ENCODE measurements around the gene RIOK2. TPM values are rescaled to one million over a fixed set of nuclear protein-coding genes. Genes with fewer than 3 reads are reported as not detected.
"Not testable (repeated sequence)": the region's sequence is repeated elsewhere in the genome, so short reads cannot be mapped to it uniquely, and the experiment has no call there.

Gene RIOK2
- total and polyA plus RNA-seq, 2 experiments from 2014 or later, result 34.4 to 44.1 TPM

GRCh38 chr5:97182571-97183099 is 412 bp downstream of the RIOK2 start:
- H4K20me1 ChIP-seq (ENCODE audit: insufficient read depth, poor library complexity, severe bottlenecking), result no peaks in the 10 kb centered on the region
- peak overlapping the region; percentile 70 for H3K4me2 ChIP-seq
- peaks cover 12% of the 10 kb centered on the region for H3K4me1 ChIP-seq (ENCODE audit: insufficient read depth)
- no peaks in the 10 kb centered on the region for H3K9me2 ChIP-seq (replicated peaks; ENCODE audit: insufficient read depth)
- H2AFZ ChIP-seq, result peak overlapping the region; percentile 85
- peak overlapping the region; percentile 95 for H3K27ac ChIP-seq
- no peaks in the 10 kb centered on the region for H3K36me3 ChIP-seq (replicated peaks; ENCODE audit: insufficient read depth, low read depth)
- TF ChIP-seq EZH2 (IDR thresholded peaks at IDR 0.05; ENCODE audit: borderline replicate concordance), result no peak
- H3K79me2 ChIP-seq, result peaks cover 39% of the 10 kb centered on the region
- H3K27me3 ChIP-seq, result no peaks in the 10 kb centered on the region
- peak overlapping the region; percentile 69 for H3K4me3 ChIP-seq
- WGBS (ENCODE audit: low lambda C conversion rate, missing lambda C conversion rate), result 0% methylated on average over 12 of the region's 12 CpGs
- DNase-seq (ENCODE audit: low spot score), result peak; percentile 16
- no peaks in the 10 kb centered on the region for H3K9me3 ChIP-seq (ENCODE audit: low read depth)

- peaks cover 39% of the 10 kb centered on the region for H3K79me2 ChIP-seq
- H4K20me1 ChIP-seq (ENCODE audit: insufficient read depth, poor library complexity, severe bottlenecking), result no peaks in the 10 kb centered on the region
- no peak for DNase-seq (ENCODE audit: low spot score)
- H3K9me2 ChIP-seq (replicated peaks; ENCODE audit: insufficient read depth), result no peaks in the 10 kb centered on the region
- H3K4me2 ChIP-seq, result peak overlapping the region; percentile 70
- H3K4me1 ChIP-seq (ENCODE audit: insufficient read depth), result peaks cover 12% of the 10 kb centered on the region
- H3K9me3 ChIP-seq (ENCODE audit: low read depth), result no peaks in the 10 kb centered on the region
- H3K27me3 ChIP-seq, result no peaks in the 10 kb centered on the region
- peak overlapping the region; percentile 95 for H3K27ac ChIP-seq
- no peaks in the 10 kb centered on the region for H3K36me3 ChIP-seq (replicated peaks; ENCODE audit: insufficient read depth, low read depth)
- peak overlapping the region; percentile 85 for H2AFZ ChIP-seq
- TF ChIP-seq EZH2phosphoT487 (IDR thresholded peaks at IDR 0.05; ENCODE audit: low read depth, severe bottlenecking, unreplicated experiment) (no peak), EZH2 (IDR thresholded peaks at IDR 0.05; ENCODE audit: borderline replicate concordance) (no peak), CTCF (IDR thresholded peaks at IDR 0.05; ENCODE audit: poor library complexity) (no peak)
- H3K4me3 ChIP-seq, result peak overlapping the region; percentile 69
- WGBS (ENCODE audit: low lambda C conversion rate, missing lambda C conversion rate), result 83% methylated on average over 4 of the region's 4 CpGs
Measured at GRCh38 chr5:97181856-97182545, 1.0 kb downstream of the RIOK2 start.

GRCh38 chr5:97179457-97179856 is 3.6 kb downstream of the RIOK2 start:
- H3K9me3 ChIP-seq (ENCODE audit: low read depth); DNase-seq (ENCODE audit: low spot score); H3K27ac ChIP-seq; H2AFZ ChIP-seq; H3K36me3 ChIP-seq (replicated peaks; ENCODE audit: insufficient read depth, low read depth); H3K27me3 ChIP-seq; H3K4me3 ChIP-seq; H3K9me2 ChIP-seq (replicated peaks; ENCODE audit: insufficient read depth); H4K20me1 ChIP-seq (ENCODE audit: insufficient read depth, poor library complexity, severe bottlenecking); H3K4me2 ChIP-seq: not testable (repeated sequence)
- WGBS (ENCODE audit: low lambda C conversion rate, missing lambda C conversion rate), result 78% methylated on average over 3 of the region's 3 CpGs
- Histone ChIP-seq H3K79me2 (peaks cover 39% of the 10 kb centered on the region), H3K4me1 (ENCODE audit: insufficient read depth) (peaks cover 12% of the 10 kb centered on the region)

GRCh38 chr5:97172227-97172626 is 10.8 kb downstream of the RIOK2 start:
- H3K4me1 ChIP-seq (ENCODE audit: insufficient read depth), result no peaks in the 10 kb centered on the region
- DNase-seq (ENCODE audit: low spot score), result no peak
- H3K36me3 ChIP-seq (replicated peaks; ENCODE audit: insufficient read depth, low read depth), result no peaks in the 10 kb centered on the region
- no peaks in the 10 kb centered on the region for H4K20me1 ChIP-seq (ENCODE audit: insufficient read depth, poor library complexity, severe bottlenecking)
- no peaks in the 10 kb centered on the region for H3K9me3 ChIP-seq (ENCODE audit: low read depth)
- no peaks in the 10 kb centered on the region for H3K9me2 ChIP-seq (replicated peaks; ENCODE audit: insufficient read depth)
- no peak for TF ChIP-seq CTCF (IDR thresholded peaks at IDR 0.05; ENCODE audit: poor library complexity)
- H3K4me3 ChIP-seq, result no peak overlapping the region
- H3K27me3 ChIP-seq, result no peaks in the 10 kb centered on the region
- H3K27ac ChIP-seq, result no peak overlapping the region
- no peak overlapping the region for H3K4me2 ChIP-seq
- no peaks in the 10 kb centered on the region for H3K79me2 ChIP-seq
- H2AFZ ChIP-seq, result no peak overlapping the region

Data from hepatocyte (in vitro differentiated cells).